Measurements from ENCODE around the gene HOXC10.

HOXC10 gene

GRCh38 chr12:53965281-53966084 is 19.5 kb upstream of the HOXC10 start:
- no peak for DNase-seq

DNA sequence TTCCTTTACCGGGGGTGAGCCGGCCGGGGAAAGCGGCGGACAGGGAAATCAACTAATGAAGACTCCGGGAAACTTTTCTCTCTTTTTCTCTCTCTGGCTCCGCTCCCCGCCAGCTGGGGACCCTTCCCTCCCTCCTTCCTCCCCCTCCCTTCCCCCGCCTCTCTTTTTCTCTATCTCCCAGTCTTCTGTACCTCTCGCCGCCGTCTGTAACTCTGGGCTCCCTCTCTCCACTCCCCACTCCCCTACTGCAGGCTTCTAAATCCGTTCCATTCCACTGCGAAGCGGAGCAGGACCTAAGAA is 18.9 kb upstream of the HOXC10 start:
- no peak for DNase-seq

DNA sequence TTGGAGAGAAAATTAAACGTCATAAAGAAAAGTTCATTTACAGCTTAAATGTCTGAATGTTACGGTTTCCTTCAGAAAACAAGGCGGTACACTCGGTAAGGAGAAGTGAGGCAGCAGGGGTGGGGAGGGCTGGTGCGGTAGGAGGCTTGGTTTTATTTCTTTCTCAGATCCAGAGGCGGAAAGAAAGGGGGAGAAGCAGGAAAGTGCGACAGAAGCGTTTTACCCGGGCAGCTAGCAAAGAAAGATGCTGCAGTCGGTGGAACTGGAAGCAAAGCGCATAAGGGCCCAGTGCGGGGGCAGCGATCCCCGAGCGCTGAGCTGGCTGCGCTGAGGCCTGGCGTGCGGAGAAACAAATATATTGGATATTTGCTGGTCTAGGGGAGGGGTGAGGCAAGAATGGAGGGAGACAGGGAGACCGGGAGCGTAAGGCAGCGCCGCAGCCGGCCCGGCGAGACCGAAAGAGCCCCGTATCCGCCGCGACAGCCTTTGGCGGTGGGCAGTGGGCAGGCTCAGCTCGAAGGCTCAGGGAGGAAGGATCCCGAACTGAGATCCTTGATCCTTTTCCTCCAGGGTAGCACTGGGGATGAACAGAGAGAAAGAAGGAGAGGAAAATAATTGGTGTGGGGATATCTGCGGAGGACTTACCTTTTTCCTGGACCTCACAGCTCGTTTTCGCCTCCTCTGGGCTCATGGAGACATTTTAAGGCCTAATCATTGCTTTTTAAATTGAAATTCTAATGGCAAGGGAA is 18.4 kb upstream of the HOXC10 start:
- no peak for DNase-seq

- no peak for DNase-seq
Observed at GRCh38 chr12:53967421-53967925, 17.5 kb upstream of the HOXC10 start.

GRCh38 chr12:53968214-53969127 is 16.5 kb upstream of the HOXC10 start:
- DNase-seq, result no peak

DNA sequence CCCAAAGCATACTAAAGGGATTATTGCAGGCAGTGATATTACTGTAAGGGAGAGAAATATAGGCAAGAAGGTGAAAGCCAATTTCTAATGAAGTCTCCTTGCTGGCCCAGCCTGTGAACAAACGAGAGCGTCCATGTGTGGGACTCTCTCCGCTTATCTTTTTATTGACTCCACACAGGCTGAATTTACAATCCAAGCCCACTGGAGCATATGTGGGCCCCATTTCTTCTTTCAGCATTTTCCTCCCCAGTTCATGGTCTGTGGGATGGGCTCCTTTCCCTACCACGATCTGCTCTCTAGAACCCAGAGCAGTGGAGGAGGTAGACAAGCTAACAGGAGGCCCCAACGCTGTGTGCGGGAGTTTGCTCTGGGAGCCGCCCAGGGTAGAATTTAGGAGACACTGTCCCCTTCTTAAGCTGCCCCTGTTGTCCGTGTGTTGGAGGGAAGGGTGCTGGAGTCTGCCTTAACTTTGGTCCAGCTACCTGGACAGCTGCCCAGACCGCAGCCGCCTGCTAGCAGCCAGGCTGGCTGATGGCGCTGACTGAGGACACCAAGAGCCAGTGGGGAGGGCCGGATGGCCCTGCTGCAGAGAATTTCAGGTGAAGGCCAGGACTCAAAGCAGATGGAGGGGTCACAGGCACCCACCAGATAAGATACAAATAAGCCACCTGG is 15.2 kb upstream of the HOXC10 start:
- DNase-seq, result no peak

GRCh38 chr12:53970451-53970850 is 14.5 kb upstream of the HOXC10 start:
- DNase-seq, result no peak

DNA sequence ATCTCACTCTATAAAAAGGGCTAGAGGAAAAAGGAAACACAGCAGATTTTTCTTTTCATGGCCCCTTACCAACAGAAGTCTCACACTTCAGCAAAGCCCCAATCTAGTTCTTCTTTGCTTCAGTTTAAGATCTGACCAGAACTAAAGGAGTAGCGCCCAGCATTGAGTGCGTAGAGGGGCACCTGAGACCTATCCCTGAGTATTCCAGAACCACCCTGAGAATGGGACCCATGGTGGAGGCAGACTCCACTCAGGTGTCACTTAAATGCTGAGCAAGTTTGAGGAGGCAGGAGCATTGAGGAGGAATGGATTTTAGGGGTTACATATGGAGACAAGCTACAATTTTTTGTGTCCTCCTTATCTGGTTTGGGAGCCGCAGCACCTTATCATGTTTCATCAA is 13.8 kb upstream of the HOXC10 start:
- no peak for DNase-seq

DNA sequence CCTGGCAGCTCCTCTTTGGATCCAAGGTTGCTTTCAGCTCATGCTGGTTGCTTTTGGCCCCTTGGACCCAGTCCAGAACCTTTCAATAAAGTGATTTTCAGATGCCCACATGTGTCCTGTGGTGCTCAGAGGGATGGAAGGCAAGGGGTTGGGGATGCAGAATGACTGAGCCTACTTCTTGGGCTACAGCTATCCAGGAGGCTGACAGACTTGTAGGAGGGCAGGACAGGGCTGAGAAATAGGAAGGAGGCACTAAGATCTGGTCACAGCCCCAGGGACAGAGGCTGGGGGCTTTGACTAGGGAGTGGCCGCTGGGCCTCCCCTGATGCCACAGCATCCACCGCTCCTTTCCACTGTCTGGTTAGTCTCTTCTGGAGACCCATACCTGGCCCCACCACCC is 13.3 kb upstream of the HOXC10 start:
- DNase-seq, result no peak

DNA sequence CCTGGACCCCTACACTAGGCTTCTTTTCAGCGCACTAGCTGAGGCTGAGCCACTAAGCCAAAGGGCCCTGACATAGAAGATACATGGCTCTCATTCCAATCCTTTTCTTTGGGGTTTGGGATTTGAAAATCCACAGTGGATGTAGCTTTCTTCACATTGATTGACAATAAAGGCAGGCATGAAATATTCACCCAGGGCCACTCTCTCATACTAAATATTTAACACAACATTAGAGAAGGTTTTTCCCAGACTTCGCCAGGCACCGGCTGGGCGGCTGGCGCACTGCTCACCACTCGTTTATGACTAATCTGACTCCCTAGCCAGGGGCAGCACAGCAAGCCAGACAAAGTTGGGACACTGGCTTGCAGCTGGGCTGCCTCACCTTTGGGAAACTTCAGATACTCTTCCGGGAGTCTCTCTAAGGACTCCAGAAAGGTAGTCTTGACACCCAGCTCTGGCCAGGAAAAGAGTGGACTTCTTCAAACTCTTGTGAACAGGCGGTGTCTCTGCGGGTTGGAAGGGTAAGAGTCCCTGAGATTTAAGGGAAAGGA is 12.7 kb upstream of the HOXC10 start:
- no peak for DNase-seq

DNA sequence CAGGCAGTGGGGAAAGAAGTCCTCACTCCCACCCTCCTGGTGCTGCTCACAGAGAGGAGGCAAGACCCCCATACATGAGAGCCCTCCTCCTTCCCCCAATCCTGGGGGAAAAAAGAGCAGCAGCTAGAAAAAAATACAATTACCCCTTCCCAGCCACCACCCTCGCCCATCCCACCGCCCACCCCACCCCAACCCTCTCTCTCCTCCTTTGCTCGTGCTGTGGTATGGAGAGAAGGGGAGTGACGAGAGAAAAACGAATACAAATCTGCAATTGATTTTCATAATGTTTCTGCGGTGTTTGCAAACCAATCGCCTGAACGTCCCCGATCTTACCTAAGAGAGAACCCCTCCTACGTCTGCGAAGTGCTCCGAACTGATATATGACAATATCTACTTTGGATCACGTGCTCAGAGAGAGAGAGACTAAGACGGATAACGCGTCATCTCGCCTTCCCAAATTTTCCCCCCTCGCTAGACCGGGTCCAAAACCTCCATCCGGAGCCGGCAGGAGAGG is 12.2 kb upstream of the HOXC10 start, which contains the start of gene HOXC11:
HOXC11 (plus strand) TSS at position 405 of the 514 bp plus-strand sequence. CDS start 116 bp downstream, outside the sequence.
- DNase-seq, result no peak

- no peak for DNase-seq
Observed at GRCh38 chr12:53973236-53974042, 11.5 kb upstream of the HOXC10 start.

GRCh38 chr12:53974084-53975063 is 10.6 kb upstream of the HOXC10 start, which contains the start of gene HOTAIR:
Gene HOTAIR (minus strand): TSS chr12:53974954.
- DNase-seq, result no peak

GRCh38 chr12:53975064-53975471 is 9.9 kb upstream of the HOXC10 start:
- no peak for DNase-seq

DNA sequence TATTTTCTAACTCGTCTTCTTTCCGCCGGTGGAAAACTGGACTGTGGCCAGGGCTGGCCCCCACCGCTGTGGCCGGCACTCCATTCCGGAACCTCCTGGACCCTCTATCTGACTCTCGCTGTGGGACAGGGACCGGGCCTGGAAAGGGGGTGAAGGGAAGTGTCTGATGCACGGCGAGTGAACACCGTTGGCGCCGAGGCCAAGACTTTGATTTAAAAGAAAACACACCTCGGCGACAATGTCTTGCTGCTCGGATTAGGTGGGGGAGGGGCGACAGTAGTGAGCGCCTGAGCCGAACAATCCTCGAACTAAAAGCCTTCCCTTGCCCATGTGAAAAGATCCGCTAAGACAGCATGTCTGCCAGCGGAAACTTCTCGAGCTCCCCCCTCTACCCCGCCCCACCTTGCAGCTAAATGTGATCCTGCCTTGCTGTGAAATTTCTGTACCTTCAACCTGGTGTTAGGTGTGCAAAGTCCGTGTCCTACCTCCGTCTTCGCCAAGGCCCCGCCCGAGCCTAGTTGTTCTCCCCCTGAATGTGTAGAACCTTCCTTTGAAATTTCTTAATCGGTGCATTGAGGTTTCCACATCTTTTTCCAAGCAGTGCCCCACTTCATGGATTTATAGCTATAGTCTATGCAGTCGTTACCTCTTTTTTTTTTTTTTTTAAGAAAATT is 9.3 kb upstream of the HOXC10 start:
- DNase-seq, result no peak

DNA sequence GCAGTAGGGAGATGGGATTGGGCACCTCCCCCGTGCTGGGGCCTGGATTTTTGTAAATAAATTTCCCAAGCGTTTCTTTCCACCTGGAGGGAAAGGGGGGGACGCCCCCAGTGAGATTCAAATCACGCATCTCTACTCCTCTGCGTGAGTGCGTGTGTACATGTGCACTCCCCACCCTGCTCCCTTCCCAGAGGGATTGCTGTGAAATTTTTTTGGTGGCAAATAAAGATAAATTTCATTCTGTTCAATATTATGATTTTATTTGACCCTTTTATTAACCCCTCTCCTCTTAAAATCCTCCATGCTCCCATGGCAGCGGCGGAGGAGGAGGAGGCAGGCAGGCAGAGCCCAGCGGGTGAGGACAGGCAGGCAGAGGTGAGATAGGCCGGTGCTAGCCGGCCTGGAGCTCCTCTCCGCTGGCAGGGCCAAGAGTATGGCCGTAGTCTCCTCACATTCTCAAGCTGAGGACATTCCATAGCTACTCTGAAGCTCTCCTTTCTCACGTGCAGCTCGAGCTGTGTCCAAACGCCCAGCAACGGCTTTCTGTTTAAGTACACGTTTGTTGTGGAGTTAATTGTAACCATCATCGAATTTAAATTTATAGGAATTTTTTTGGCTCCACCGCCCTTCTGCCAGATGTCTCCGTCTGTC is 8.6 kb upstream of the HOXC10 start:
- no peak for DNase-seq

DNA sequence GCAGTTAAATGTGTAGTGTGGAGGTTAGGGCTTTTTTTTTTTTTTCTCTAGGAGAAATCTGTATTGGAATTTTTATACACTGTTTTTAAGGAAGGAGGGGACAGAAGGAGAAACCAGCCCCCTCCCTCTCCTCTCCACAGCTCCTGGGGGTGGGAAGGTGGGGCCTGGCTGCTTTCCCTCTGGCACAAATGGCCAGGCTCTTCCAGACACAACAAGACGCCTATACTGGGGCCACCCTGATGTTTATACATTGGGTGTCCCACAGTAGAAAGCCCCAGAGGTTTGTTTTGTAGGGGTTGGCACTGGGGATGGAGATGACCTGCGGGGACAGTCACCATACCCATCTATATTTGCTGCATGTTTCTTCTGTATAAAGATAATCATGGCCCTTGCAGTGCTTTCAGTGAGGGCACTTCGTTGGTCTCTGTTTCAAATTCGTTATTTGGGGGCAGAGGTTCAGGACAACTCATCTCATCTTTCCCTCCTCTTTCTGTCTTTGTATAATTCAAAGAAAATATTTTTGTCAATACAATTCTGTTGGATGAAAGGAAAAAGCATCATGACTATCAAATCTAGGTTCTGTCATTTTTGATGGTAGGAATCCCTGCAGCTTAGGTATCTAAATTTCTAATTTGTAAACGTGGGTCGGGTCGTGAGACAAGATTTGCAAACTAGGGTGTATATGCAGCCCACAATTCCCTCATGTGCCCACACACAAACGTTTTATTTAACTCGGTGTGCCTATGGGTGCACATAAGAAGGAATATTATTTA is 7.9 kb upstream of the HOXC10 start:
- DNase-seq, result no peak

Data from stimulated activated naive CD4-positive, alpha-beta T cell treated with Interleukin-2 at 50 U/mL for 16 hours (primary cell).